GM19452 (cell line): ENCODE measurements around the gene ID2.

ENCODE experiments used
- ATAC-seq: cut with Tn5 transposase; IDR thresholded peaks from one replicate; pipeline ENCODE4 v1.9.1; 2021; ENCODE audit not compliant: unreplicated experiment

ID2 gene

DNA sequence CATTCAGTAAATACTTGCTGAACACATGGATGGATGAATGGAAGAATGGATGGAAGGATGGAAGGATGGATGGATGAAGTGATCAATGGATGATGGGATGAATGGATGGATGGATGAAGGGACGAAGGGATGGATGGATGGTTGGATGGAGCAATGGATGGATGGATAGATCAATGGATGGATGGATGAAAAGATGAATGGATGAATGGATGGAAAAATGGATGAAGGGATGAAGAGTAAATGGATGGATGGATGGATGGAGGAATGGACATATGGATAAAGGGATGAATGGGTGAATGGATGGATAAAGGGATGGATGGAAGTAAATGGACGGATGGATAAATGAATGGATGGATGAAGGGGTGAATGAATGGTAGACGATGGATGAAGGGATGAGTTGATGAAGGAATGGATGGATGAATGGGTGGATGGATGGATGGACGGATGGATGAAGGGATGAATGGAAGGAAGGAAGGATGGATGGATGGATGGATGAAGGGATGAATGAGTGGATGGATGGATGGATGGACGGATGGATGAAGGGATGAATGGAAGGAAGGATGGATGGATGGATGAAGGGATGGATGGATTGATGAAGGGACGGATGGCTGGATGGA, 13.9 kb upstream of the ID2 start:
- ATAC-seq, result no peak

DNA sequence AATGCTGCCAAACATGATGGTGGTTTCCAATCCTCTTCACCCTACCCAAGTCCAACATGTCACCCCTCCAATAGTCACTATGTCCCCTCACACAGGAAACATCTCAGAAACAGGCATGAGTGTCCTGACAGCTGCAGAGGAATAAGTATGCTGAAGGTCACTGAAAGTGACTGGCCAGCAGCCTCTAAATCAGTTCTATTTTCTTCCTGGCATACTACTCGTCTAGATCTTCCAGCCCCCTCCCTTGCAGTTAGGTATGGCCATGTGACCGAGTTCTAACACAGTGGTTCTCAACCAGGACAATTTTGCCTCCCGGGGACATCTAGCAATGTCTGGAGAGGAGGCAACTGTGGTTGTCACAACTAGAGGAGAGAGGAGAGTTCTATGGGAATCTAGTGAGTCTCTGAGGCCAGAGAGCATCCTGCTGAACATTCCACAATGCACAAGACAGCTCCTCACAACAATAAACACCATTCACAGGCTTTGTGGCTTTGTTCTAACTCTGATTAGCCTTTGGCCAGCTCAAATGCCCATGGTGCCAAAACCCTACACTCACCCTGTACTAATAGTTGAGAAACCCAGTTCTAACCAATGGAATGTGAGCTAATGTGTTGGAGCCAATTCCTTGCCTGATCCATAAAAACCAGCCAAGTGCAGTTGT, 12.6 kb upstream of the ID2 start:
- no peak for ATAC-seq

DNA sequence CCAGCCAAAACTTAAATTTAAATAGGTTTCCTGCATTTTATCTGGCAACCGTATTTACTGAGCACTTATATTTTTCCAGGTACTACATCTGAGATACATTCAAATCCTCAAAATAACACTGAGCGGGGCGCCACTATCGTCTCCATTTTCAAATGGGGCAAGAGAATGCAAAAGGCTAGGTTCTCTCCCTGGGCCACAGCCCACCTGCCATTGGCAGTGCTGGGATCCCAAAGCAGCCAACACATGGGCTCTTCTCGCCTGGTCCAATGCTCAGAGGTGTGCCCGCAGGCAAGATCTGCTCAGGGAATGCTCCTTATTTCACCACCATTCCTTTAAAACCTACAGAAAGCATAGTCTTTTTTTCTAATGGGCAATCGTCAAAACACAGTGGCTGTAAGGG, 11.3 kb upstream of the ID2 start:
- ATAC-seq, result no peak

DNA sequence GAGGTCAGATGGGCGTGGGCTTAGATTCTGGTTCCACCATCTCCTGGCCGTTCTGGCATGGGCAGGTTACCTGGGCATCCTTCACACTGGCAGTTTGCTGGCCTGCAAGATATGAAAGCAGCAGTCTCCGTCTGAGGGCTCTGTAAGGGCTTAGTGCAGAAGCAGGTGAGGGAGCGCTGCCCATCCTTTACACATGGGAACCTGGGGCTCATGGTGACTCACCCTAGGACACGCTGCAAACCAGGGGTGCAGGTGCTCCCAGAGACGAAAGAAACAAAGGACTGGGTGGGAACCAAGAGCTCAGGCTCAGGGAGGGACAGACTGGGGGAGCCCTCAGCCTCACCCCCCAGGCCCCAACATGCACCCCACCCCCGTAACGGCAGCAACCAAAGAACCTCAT, 10.7 kb upstream of the ID2 start:
- no peak for ATAC-seq

DNA sequence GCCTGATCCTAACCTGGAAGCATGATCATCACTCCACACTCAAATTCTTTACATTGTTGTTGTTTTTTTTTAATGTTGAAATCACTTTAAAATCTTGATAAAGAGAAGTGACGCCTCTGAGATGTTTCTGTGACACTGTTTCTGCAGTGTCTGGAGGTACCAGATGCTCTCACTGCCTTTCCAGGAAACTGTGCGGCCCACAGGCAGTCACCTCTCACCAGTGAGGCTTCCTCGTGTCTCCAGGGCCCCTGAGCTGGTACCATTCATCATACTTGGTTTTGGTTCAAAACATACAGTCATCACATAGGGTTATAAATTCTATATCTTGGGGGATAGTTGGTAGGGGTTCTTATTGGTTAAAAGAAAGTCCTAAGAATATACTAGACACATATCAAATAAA, 10.1 kb upstream of the ID2 start:
- no peak for ATAC-seq

DNA sequence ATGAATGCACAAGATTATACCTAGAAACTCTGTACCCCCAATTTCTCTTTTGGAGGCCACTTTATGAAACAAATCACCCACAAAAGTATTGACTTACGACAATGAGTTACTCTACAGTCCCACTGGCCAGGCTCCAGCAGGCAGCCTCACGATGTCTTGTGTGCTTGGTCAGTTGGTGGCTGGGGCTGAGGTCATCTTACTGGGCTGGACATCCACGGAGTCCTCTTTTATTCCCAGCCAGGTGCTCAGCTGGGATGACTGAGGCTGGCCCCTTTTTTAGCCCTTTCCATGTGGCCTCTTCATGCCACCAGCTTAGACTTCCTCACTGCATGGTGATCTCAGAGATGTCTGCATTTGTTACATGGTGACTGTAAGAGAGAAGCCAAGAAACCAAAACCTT, 8.9 kb upstream of the ID2 start:
- no peak for ATAC-seq

DNA sequence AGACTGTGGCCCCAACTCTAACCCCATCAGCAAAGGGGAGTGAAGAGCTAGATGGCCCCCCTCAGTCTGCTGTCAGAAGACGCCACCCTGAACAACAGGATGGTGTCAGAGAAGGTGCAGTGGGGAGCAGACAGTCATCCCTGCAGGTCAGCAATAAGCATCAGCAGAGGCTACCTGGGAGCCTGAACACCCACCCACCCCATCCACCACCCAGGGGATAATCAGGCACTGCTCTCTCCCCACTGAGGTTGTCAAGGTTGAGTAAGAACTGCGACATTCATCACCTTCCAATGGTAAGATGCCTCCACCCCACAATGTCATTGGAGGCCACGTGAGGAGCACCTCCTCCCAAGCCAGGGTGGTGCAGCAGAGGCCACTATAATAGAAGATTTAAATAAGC, 8.5 kb upstream of the ID2 start:
- no peak for ATAC-seq

DNA sequence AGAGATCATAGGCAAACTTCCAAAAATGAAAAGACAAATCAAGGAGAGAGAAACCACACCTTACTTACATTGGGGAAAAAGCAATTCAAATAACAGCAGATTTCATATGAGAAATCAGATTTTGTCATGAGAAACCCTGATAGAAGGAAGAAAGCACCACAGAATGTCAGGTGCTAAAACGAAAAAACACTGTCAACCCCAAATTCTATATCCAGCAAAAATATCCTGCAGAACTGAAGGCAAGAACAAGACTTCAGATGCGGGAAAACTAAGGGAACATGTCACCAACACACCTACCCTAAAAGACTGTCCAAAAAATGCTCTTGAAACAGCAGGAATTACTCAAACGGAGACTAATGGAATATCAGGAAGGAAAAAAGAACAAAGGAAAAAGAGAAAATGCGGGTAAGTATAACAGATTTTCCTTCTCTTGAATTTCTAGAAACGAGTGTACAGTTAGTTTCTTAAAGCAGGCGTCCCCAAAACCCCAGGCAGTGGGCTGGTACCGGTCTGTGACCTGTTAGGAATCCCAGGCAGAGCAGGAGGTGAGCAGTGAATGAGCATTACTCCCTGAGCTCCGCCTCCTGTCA, 7.3 kb upstream of the ID2 start:
- ATAC-seq, result no peak

DNA sequence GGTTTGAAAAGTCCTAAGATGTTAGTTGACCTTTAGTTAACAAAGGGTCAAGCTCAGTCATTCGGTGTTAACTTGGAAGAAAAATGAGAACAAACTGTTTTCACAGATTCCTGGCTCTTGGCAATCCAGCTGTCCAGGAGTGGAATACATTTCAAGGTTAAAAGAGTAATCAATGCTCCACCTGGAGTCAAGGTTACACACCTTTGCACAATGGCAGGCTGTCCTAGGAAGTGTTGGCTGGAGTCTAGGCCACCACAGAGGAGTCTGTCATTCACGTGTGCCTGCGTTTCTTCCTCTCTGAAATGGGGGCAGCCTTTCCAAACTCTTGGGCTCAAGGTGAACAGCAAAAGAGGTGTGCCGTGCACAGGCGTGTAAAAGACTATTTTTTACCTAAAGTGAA, 6.3 kb upstream of the ID2 start:
- ATAC-seq, result no peak

DNA sequence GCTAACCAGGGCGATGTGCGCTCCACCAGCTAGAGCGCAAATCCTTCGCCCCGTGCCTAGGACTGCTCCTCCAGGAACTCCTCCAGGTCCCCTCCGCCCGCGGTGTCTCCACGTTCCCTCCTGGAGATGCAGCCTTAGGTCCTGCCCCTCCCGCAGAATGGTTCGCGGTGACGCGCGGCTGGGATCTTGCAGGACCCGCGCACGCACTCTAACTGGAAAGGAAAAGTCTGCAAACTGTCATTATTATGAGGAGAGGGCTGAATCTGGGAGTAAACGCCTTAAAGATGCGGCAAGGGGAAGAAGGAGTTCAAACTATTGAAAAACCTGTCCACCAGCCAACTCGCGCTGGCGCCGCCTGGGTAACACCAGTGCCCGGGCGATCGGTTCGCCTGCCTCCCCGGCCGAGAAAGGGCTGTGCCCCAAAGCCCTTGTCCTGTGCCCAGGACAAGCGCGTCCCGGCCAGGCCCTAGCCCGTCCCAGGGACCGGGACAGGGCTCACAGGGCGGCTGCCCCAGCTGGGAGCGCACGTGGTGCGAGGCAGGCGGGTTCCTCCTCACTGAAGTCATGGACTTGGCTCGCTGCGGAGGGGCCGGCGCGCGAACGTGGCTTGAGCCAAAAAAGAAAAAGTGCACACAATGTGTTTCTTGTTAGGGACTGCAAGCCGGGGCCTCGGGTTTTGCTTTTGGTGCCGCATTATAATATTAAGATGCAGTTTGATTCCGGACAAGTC, 5.5 kb upstream of the ID2 start:
- ATAC-seq, result no peak

DNA sequence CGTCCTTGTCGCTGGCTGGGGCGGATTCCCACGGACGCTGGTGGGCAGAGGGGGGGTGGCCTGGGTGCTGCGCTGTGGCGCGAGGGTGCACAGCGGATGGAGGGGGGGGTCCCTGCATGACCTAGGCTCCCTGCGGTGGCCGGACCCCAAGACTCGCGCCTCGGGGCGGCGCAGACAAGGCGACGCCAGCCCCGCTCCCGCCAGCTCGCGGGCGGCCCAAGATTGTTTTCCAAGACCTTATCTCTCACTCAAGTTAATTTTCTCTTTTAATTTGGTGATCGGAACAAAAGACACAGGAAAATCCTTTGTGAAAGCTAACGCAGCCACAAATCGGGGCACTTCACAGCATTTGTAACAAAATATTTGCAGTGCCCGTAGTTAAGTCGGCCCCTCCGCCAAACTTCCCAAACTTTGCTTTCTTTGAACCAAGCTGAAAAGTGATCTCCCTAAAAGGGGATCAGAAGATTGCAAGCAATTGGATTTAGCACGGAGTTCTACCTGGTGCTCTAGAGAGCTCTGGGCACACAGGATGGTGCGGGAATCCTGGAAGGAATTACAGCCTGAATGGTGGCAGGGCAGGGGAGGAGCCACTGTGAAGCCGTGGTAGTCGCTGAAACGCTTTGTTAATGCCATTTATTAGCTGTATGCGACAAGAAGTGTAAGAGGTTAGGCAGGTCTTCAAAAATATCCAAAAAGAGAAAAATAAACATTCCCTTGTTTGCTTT, 4.8 kb upstream of the ID2 start:
- no peak for ATAC-seq

DNA sequence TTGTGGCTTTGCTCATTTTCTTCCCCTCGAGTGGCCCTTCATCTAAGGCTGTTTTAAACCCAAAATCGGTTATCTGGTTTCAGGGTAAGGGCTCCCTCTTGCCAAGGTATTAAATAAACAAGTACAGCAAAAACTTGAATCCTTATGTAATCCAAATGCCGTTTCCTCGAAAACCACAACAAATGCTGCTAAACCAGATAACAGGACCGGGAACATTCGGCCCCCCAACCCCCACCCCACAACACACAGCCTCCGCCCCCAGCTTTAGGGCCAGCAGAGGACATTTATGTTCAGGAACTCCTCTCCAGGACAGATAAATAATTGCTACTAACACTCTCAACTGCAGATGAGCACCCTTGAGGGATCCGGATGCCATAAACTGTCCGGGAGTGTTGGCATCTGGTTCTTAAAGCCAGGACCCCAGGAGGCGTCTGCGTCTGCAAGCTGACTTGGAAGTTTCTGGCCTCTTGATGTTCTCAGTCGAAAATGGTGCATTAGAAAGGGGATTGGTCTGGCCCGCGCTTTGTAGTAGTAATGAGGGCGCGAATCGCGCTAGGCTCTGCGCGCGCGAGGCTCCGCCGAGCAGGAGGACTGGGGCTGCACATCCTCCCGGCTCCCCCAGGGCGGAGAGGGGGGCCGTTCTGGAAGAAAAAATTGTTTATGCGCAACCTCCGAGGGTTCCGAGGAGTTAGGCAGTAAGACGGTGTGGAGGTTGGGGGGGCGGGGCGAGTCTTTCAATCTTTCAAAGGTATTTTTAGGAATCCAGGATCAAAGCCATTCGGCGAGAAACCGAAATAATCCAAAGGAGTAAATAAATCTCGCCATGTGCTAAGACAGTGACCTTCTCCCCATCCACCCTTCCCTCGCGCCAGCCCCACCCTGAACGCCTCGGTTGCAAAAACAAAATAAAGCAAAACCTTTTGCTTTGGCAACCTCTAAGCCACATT, 3.9 kb upstream of the ID2 start:
- no peak for ATAC-seq

DNA sequence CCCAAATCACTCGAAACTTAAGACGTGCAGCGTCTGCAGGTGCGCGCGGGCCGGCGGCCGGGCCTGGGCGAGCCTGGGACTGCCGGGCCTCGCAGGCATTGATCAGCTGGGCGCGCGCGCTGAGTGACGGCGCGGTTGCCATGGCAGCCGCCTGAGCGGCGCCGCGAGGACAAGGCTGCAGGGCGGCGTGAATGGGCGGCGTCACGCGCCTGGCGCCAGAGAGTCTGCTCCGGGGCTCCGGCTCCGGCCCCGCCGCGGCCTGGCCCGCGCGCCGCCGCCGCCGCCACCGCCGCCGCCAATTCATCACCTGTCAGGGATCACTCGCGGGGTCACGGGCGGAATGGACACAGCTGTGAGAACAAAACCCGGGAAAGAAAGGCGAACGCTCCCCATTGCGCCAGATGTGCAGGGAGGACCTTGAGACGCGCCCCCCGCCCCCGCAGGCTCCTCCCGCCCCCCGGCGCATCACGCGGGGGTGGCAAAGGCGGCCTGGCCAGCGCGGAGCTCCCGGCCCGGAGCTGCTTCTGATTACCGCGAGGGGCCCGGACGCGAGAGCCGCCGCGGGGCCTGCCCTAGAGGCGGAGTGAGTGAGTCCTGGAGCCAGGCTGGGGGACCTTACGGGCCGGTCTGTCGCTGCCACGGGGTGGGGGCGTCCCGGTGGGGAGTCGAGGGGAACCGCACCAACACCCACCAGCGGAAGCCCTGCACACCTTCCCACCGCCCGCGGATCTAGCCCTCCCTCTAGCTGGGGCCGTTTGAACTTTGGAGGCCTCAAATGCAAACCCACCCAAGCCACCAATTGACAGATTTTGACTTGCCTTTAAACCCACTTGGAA, 2.9 kb upstream of the ID2 start:
- peak; percentile 66 for ATAC-seq

DNA sequence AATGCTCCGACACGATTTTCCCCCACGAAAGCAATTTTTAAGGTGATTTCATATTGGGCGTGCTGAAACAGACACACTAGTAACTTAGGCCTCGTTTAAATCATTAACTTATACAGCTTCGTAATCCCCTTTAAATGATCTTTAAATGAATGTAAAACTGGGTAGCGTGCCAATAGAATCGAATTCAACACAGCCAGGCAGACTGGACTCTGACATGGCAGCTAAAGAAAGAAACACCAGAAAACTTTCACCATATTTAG, 2.4 kb upstream of the ID2 start:
- ATAC-seq, result no peak

DNA sequence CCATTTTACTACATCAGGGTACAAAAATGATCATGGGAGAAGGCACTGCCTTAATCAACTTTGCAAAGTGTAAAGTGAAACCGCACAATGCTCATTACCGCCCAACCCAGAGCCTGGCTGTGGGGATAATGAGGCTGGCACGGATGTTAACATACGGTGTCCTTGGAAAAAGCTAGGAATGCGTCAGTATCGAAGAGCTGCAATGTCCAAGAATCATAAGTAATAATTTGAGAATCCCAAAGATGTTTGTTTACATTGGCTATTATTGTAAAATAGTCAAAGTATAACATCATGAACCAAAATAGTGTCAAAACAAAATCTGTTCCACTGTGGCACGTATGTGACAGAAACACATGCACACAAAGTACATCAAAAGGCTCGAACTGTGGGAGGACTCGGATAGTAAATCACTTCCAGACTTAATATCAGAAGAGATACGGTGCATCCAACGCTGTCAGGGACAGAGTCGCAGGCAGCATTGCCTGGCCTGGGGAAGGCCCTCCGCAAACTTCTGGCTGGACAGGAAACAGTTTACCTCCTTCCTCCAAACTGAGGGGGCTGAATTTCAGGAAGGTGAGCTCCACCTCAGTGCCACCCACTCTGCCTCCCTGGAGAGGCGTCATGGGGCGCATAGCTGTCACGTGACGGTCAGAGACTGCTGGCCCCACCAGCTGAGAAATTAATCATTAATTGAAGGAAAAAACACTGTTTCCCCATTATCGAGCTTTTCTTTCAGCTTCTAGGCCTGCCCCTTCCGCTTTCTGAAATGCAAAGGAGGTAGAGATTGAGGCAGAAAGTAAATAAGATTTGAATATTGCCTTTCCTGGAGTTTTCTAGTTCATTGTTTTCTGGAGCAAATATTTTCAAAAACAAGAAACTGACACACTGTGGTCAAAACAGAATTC, 1.8 kb upstream of the ID2 start:
- no peak for ATAC-seq

DNA sequence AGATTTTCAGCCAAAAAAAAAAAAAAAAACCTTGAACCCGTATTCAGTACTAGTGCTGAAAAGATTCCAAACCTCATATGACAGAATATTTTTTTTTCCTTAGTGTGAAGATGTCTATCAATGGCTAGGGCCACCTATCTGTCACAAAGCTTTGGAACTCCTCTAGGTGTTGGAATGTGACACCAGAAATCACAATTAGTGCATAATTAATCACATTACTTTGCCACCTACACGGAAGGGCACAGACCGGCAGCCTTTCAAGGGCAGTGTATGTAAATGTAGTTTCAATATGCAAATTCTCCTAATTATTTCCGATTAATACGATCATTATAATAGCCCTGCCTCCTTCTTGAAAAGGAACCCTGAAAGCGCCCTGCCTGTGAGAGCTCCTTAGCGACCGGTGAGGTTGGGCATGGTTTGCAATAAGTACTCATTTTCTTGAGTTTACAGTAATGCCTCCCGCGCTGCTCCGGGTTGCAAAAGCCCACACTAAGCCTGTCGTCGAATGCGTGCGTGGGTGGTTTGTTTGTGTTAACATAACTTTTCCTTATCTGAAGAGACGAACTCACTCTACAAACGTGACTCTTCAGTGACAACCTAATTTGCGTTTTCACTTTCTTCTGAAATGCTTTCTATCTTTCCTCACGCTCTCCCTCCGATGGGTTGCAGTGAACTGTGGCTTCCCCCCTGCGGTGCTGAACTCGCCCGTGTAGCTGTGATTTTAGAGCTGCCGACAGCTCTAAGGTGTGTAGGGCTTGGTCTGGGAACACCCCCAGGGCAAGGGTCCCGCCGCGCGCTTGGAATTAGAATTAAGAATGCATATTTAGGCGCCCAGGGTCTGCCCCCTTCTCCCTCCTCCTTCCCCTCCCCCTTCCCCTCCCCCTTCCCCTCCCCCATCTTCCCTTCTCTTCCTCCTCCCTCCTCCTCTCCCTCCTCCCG, 765 bp upstream of the ID2 start:
- ATAC-seq, result no peak
